ENCODE data around the gene PRICKLE2.

GRCh38 chr3:64232821-64233220 is 7.6 kb upstream of the PRICKLE2 start:
- TF ChIP-seq POLR2A (IDR thresholded peaks at IDR 0.05): no peak
- TF ChIP-seq CTCF (IDR thresholded peaks at IDR 0.05): no peak
